H54 (cell line): ENCODE measurements around the gene HRCT1.

Experiments
- DNase-seq: peaks from one replicate; pipeline ENCODE4 v3.0.0; 2011; ENCODE audit warnings: low spot score, mixed read lengths; ENCODE audit not compliant: insufficient read length
- FAIRE-seq: peaks from 3 replicates; lab custom pipeline; 2011; peaks lifted over from hg19 to GRCh38; lab: Jason Lieb, UNC
- POLR2A ChIP-seq: IDR thresholded peaks from 2 replicates; pipeline ENCODE4 v1.6.1; 2011; ENCODE audit warnings: low read depth, mild to moderate bottlenecking, low read length

Gene HRCT1

DNA sequence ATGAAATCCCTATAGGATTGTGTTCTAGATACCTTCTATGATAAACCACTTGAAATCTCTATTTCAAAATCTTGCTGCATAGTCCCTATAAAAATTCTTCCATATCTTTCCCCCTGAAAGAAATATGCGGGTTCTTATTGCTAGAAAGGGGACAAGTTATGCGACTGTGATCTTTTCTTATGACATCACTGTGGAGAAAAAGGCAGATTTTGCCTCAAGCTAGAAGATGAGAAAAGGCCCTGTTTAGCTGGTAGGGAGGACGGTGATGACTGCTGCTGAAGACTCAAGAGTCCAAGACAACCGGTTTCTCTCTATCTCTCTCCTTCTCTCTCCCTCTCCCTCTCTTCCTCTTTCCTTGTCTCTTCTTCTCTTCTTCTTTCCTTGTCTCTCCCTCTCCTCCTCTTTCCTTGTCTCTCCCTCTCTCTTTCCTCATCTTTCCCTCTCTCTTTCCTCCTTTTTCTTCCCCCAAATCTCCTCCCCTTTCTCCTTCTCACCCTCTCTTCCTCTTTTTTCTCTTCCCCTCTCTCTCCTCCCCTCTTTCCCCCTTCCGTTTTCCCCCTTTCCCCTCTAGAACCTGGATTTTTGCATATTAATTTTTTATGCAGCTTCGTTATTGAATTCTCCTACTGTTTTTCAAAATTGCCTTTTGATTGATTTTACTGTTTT is 46.7 kb downstream of the HRCT1 start:
- no peak for DNase-seq
- no peak for TF ChIP-seq POLR2A
- no peak for FAIRE-seq

- DNase-seq = no peak
- peak; percentile 95 for FAIRE-seq
- TF ChIP-seq POLR2A = no peak
Observed at GRCh38 chr9:35954942-35955546, 49.0 kb downstream of the HRCT1 start.

- no peak for FAIRE-seq
- no peak for TF ChIP-seq POLR2A
- DNase-seq = no peak
Observed at GRCh38 chr9:35956651-35957050, 50.6 kb downstream of the HRCT1 start.
